HG02571 (cell line): ENCODE data around the gene ARL3.

ENCODE experiments used
- ATAC-seq: cut with Tn5 transposase; IDR thresholded peaks from one replicate; pipeline ENCODE4 v1.9.1; 2021; ENCODE audit warnings: mild to moderate bottlenecking, moderate library complexity; ENCODE audit not compliant: unreplicated experiment

Gene ARL3

DNA sequence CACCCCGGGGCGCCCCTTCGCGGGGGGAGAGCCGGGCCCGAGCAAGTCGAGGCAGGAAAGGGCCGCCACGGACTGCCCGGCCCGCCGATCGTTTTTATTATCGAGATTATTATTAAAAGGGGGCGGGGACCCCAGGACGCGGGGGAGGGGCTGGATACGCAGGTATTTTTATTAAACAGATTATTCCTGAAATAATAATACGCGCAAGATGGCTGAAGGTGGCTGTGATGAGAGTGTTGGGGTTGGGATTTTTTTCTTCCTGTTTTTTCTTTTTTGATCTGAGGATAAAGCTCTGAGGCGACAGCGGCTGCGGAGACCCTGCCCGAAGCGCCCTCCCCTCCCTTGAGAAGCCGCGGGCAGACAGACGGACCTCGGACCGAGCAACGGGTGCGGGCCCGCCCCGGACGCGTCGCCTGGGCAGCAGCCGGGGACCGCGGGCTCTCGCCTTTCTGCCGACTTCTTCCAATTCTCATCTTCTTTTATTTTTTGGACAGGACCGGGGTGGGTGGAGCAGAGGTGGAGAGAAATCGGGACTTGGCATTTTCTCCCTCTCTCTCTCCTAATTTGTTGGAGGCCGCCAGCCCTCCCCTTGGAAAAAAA lies 71.4 kb downstream of the ARL3 start:
- no peak for ATAC-seq

DNA sequence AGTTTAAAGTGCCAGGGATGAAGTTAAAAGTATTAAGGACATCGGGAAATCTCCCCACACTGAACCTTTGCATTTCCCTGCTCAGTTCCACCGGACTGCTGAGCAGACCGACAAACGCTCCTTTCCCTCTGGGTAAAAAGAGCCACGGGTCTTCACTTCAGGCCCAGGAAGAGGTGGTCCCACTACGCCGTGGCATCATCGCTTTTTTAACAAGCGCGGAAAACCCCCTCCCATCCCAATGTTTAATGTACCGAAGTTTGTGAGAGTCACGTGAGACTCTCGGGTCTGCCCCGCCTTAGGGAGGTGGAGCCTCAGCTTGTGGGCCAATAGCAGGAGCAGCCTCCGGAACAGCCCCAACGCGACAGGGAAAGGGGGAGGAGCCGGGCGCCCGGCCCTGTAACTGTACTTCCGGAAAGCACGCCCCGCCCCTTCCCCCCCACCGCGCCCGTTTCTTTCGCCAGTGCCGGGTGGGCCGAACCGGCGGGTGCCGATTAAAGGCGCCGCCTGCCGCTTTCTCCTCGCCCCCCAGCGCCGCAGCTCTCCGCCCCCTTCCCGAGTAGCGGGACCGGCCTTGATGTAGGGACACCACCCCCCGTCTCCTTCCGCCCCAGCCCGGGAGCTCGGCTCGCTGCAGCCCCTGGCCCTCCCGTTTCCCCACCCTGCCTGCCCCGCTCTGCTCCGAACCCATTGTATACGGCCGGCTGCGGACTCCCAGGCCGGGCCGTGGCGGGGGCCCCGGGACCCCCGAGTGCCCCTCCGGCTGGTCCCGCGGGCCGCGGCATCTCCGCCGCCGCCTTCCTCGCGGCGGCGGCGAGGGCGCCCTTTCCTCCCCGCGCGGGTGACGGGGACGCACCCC lies 72.1 kb downstream of the ARL3 start:
- peak; percentile 42 for ATAC-seq

DNA sequence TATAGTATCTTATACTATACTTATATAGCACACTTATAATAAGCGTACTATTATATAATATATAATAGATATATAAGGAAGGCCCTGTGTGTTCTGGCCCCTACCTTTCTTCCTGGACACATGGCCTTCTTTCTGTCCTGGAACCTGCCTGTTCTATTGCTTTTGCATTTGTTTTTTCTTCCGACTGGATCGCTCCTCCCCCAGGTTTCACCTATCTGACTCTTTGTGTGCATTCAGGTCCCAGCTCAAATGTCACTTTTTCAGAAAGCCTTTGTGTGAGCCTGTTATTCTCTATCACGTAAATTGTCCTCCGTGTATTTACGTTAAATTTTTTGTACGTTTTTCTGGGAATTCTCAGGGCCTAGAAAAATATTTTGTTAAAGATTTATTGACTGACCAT lies 72.8 kb downstream of the ARL3 start:
- no peak for ATAC-seq

DNA sequence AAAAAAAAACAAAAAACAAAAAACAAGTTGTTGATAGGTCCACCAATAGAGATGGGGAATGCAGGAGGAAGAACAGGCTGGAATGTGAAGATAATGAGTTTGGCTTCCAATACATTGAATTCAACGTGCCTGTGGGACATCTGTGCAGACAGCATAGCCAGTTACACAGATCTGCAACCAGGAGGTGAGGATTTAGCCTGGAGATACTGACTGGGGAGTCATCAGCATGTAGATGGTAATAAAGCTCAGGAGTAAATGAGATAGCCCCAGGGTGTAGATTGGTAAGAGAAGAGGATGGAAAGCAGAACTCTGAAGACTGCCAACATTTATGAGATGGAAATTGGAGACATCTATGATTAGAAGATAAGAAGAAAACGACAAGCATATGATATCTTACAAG lies 74.7 kb downstream of the ARL3 start:
- ATAC-seq: no peak

DNA sequence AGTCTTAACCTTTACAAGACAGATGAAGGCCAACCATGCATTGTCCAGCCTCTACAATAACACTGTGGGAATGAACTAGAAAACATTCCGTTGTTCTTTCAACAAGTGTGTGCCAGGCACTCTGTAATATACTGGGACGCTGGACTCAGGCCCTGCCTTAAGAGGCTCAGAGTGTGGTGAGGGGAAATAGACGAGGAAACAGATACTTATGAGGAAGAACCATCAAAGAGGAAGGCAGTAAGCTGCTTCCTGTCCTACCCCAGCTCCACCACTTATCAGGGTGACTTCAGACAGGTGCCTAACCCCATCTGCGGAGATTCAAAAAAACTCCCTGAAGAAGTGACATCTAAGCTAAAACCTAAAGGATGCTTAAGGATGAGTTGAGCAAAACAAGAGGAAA lies 78.8 kb downstream of the ARL3 start:
- no peak for ATAC-seq

DNA sequence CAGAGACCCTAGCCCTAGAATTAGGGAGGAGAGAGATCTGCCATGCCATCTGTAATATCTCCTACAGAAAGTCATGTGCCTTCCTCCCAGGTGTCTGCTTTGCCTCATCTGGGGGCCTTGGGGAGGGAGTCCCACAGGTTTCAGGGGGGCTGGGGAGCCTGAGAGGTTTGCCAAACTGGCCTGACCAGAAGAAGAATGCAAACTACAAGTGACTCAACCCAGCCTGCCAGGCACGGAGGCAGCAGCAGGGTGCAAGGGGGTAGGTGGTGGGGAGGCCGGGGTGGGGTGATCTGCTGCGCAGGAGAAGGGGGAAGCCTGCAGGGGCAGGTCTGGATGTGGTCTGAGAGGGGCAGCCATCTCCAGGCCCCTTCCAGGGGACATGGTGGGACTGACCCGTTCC lies 79.5 kb downstream of the ARL3 start:
- ATAC-seq: no peak

DNA sequence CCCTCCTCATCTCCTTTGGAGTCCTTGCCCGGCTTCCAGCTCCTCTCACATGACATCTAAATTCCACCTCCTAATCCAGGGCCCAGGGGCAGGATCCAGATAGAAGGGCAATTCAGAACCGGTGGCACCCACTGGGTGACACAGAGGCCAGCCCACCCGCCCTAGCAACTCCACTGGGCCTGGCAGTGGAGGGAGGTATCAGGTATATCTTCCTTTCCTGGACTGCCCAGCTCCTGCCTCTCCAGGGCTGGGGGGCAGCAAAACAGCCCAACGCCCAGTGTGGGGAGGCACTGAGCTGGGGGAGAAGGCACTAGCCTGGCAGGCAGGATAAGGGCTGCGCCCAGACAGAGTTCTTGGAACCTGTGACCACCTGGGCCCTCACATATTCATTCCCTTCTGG lies 80.3 kb downstream of the ARL3 start:
- no peak for ATAC-seq

DNA sequence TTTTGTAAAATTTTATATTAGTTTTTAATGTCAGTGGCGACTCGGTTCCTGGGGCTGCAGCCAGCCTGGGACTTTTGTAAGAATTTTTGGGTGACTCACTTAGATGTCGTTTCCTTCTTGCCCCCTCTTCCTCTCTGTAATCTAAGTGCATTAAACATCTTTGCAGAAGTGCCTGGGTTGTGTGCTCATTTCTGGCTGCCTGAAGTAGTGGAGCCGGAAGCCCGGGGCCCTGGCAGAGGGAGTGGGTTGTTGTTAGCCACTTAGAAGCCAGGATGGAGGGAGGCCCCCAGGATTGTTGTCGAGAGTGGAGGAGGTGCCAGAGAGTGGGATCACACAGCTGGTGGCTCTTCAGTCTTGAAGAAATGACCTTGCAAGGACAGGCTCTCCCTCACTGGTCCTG lies 80.9 kb downstream of the ARL3 start:
- no peak for ATAC-seq

DNA sequence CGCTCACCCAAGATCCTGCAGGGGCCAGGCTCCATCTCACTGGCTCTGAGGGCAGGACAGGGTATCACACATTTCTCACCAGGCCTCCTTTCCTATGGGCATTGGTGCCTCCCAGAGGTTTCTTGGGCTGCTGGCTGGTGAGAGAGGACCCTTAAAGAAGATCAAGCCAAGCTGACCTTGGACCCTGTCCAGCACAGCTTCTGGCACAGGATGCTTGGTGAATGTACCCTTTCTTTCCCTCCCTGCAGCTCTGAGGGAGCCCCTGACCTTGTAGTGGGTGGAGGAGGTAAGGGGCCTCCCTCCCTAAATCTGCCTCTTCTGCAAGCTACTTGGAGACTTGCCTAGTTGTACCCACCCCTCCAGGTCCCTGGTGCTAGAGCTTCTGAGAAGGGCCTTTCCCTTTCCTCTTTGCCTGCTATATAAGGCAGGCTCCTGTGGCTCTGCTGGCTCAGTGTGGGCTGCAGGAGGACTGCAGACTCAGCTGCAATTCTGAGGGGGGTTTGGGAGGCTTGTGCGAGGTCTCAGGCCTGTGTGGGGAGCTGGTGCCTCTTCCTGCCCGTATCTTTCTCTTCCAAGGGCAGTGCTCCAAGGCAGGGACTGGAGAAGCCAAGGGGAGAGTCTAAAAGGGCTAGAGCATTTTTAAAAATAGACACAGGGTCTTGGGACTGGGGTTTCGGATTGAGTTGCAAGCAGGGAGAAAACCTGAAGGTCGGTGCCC lies 81.6 kb downstream of the ARL3 start:
- no peak for ATAC-seq

DNA sequence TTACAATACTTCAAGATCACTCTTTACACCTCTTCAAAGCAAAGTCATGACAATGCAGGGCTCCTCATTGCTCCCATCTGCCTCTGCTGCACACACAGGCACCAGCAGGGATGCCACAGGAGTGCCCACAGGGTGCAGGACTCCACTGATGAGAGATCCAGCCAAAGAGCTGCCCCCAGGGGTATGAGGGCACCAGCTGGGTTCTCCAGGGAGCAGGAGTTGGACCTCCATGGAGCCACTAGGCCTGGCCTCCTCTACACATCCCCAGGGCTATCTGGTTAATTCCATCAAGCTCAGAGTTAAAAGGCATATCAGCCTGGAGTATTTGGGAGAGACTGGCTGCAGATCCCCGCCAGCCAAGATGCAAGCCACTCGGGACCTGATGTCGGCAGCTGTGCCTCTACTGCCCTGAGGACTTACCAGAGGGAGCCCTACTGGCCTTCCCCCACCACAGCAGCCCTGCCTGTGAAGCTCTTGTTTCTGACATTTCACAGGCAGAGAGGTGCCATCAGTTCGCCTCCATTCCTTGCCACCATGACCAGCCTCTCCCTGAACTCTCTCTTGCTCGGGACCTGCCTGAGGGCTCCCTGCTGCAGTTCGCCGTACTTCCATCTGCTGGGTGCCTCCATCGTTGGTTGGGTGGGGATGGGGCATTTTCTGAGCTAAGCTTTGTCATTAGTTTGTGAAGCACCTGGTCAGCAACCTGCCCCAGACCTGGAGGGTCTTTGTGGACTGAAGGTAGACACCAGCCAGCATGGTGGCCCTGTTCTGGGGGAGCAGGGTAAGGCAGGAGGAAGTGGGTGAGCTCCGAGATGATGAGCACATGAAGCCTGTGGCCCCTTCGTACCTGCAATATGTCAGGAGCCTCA lies 82.4 kb downstream of the ARL3 start:
- ATAC-seq: no peak

DNA sequence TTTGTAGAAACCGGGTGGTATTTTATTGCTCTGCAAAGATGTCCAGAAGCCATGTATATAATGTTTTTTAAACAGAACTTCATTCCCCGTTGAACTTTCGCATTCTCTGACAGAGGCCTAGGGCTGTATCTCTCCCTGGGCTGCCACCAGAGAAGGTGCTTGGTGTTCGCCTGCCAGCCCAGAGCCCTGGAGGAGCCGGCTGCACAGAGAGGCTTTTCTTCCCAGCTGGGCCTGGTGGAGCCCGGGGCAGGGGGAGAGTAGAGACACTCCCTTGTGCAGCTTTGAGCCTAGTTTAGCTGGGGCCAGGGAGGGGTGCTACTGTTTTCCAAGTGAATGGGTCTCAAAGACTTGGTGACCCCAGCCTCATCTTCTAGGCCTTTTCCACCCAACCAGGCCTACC lies 83.5 kb downstream of the ARL3 start:
- no peak for ATAC-seq

DNA sequence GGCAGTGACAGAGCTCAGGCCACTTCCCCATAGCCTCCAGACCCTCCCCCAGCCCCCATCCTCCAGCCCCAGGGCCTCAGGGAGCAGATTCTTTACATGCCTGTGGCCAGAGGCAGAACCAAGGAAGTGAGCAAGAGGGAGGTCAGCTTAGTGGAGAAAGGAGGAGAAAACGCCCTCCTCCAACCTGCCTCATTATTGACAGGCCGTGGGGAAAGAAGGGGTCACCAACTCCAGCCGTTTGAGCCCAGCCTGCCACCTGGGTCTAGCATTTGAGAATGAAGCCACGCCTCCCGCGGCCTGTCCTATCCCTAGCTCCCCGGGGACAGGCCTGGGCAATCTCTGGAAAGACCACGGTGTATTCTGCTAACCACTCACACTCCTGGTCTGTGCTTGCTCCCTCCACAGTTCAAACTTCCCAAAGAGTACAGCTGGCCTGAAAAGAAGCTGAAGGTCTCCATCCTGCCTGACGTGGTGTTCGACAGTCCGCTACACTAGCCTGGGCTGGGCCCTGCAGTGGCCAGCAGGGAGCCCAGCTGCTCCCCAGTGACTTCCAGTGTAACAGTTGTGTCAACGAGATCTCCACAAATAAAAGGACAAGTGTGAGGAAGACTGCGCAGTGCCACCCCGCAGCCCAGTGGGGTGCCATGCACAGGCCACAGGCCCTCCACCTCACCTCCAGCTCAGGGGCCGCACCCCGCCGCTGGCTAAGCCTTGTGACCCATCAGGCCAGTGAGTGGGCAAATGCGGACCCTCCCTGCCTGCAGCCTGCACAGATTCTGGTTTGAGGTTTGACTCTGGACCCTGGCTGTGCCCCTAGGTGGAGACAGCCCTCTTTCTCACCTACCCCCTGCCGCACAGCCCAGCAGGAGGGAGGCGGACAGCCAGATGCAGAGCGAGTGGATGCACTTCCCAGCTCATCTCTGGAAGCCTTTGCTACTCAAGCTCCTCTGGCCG lies 84.3 kb downstream of the ARL3 start:
- ATAC-seq: no peak

DNA sequence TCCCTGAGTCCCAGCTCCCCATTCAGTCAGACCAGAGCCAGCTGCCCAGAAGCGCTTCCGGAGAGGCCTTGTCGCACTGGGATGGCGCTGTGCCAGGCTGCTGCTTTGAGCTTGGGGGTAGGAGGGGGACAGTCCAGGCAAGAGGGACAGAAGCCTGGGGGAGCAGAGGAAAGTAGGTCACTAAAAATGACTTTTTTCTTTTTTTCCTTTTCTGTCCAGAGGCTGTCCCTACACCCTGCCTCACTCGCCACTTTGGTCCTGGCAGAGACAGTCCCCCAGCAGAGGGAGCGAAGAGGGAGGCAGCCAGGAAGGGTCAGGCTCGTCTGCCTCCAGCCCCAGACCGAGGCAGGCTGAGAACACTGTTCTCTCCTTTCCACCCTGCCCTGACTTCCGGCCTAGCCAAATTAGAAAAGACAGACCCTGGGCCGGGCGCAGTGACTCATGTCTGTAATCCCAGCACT lies 85.7 kb downstream of the ARL3 start:
- ATAC-seq: no peak

DNA sequence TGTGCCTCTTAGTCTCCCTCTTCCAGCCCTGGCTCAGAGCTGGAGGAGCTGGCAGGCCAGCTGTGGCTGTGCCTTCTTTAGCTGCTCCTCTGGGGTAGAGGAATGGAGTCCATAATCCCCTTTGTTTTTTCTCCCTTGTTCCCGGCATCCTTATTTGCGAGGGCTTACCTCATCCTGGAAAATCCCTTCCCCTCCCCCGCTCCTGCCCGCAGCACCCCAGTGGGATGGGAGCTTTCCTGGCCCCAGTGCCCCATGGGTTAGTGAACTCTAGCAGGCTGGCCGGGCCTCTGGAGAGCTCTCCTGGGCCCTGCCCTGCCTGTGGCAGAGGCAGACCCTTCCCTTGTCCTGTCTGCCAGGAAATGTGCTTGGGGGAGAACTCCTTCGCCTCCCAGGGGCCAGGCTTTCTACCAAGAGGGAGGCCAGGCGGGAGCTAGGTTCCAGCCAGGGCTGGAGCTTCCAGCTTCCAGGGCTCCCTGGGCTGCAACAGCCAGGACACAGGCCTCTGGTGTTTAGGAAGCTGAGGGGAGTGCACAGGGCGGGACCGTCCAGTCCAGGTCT lies 86.4 kb downstream of the ARL3 start:
- no peak for ATAC-seq

DNA sequence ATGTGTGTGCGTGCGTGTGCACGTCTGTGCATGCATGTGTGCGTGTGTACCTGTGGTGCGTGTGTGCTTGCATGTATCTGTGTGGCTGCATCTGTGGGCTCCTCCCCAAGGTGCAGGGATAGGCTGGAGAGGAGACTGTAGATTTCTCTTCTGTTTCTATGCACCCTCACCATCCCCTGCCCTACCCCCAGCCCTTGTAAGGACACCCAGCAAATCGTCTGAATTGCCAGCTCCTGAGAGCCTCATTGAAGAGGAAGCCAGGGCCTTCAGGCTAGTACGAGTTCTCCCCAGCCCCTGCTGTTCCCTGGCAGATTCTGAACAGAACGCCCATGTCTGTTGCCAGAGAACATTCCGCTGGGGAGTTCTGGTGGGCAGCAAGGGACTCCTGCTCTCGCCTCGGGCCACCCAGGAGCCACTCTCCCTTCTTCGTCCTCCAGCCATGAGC lies 86.9 kb downstream of the ARL3 start:
- ATAC-seq: no peak

DNA sequence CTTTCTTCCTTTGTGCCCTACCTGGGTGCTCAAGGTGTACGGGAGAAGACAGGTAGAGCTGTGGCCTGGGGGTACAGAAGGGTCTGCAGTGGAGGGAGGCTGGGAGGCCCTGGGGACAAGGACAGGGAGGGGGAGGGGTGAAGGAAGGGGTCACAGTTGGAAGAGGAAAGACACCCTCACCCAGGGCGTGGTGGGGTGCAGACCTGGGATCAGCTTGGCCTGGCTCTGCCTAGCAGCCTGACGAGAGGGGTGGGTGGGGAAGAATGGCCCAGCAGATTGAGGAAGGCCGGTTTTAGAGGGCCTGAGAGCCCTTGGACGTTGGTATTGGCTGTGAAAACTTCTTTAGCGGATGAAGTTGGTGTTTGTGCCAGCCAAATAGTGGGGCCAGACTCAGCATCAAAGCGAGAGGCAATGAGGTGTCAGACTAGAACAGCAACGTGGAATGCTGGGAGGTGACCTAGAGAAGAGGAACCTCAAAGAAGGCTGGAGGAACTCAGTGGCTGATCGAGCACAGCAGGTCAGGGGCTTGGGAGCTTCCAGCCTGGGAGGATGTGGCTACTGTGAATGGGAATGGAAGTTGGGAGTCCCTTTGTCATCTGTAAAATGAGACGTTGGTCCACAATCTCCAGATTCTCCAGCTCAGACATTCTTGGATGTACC lies 88.0 kb downstream of the ARL3 start:
- no peak for ATAC-seq

DNA sequence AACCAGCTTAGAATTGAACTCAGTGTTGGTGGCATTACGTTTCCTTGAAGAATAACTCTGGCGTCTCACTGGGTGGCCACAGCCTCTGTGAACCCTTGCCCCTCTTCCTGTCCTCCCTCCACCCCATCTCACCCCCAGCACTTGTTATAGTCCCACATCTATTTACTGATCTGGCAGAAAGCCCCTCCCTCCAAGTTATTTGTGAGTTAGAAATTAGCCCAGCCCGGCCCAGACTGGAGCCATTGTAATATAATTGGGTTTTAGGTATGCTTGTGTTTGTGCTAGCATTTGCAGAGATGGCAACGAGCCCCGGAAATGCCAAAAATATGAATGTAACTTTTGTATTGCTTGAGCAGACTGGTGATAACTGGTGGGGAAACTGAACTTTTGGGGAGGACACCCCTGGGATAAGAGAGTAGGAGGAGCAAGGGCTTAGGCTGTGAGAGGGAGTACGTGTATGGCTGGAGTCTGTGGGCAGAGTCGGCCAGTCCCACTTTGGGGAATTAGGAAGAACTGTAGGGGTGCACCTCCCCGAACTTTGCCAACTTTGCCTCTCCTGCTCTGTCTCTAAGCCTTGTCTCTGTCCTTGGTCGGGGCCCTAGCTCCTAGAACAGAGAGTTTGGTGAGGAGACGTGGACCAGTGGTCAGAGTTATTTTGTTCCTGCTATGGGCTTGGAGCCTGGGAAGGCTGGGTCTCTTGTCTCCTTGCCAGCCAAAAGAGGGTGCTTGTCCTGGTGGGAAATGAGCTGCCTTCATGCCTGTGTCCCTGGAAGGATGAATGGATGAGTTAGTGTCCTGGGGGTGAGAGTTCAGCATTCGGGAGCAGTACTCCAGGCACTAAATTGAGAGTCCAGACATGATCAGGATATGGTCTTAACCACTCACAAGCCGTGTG lies 89.2 kb downstream of the ARL3 start:
- no peak for ATAC-seq

DNA sequence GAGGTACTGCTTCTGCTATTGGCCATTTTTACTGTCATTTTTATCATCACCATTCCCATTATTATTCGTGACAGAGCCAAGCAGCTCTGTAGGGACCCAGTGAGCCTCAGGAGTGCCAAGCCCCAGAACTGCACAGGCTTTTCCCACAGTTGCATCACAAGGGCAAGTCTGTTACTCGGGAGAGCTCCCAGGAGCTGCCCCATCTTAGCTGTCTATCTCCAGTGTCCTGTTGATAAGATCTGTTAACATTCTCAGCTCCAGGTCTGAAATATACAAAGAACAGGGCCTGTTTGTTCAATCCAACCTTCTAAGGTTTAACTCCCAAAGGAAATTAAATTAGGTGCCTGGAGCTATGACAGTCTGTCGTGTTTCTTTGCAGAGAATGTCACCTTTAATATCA lies 90.1 kb downstream of the ARL3 start:
- no peak for ATAC-seq
